Loucy (cell line): ENCODE data around the gene MYO7B.

Experiments
- EZH2phosphoT487 ChIP-seq: fragments of 200-600 bp; IDR thresholded peaks from 2 replicates; pipeline ENCODE4 v1.6.1; 2018; ENCODE audit warnings: antibody characterized with exemption, mild to moderate bottlenecking, moderate library complexity, borderline replicate concordance
- TF ChIP-seq, protein P1 (sequence below): fragments of 200-600 bp; sonication (generic); conservative IDR thresholded peaks from 2 replicates; pipeline ENCODE4 v1.5.1; 2014; ENCODE audit warnings: mild to moderate bottlenecking, antibody characterized with exemption, low read length

DNA sequence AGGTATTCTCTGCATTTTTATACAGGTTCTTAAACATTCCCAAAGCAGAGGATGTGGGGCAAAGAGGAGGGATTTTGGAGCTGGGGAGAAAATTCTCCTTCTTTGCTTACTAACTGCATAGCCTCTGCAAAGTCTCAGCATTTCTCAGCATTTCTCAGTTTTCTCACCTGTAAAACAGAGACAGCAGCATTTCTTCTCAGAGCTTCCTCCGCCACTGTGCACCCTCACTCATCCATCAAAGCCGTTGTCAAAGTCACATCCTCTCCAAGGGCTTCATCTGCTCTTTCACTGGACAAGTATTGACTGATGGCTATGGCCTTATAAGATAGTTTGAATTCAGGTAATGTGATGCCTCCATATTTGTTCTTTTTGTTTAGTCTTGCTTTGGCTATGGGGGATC is 17.4 kb downstream of the MYO7B start:
- TF ChIP-seq, protein P1, sequence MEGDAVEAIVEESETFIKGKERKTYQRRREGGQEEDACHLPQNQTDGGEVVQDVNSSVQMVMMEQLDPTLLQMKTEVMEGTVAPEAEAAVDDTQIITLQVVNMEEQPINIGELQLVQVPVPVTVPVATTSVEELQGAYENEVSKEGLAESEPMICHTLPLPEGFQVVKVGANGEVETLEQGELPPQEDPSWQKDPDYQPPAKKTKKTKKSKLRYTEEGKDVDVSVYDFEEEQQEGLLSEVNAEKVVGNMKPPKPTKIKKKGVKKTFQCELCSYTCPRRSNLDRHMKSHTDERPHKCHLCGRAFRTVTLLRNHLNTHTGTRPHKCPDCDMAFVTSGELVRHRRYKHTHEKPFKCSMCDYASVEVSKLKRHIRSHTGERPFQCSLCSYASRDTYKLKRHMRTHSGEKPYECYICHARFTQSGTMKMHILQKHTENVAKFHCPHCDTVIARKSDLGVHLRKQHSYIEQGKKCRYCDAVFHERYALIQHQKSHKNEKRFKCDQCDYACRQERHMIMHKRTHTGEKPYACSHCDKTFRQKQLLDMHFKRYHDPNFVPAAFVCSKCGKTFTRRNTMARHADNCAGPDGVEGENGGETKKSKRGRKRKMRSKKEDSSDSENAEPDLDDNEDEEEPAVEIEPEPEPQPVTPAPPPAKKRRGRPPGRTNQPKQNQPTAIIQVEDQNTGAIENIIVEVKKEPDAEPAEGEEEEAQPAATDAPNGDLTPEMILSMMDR = no peak
- no peak for TF ChIP-seq EZH2phosphoT487
